Stromal cell of bone marrow (primary cell): ENCODE measurements around the gene MEG3.

ENCODE experiments used
- DNase-seq: peaks from one replicate; pipeline ENCODE4 v3.0.0-alpha.2; 2012; ENCODE audit warnings: low read depth

MEG3 gene

DNA sequence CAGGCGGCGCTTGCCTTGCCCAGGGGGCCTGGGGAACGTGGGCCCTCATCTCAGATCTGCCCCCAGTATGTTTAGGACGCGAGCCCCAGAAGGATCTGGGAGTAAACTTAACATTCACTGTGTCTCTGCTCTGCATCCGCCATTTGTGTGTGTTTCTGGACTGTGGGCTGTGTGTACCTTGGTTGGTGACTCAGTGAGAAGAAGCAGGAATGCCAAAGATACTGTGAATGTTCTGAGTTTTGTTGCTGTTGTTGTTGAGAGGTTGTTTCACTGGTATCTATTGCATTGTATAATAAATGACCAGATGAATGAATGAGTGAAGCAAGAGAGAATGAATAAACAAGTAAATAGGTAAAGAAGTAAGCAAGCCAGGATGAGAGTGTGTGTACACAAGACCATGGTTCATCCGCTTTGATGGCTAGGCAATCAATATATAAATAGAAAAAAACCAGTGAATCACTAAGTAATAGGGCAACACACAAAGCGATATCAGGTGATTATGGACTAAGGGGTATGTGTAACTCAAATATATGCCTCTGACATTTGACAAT is 20.5 kb downstream of the MEG3 start:
- no peak for DNase-seq

- DNase-seq = no peak
Measured at GRCh38 chr14:100849115-100849781, 23.3 kb downstream of the MEG3 start.

DNA sequence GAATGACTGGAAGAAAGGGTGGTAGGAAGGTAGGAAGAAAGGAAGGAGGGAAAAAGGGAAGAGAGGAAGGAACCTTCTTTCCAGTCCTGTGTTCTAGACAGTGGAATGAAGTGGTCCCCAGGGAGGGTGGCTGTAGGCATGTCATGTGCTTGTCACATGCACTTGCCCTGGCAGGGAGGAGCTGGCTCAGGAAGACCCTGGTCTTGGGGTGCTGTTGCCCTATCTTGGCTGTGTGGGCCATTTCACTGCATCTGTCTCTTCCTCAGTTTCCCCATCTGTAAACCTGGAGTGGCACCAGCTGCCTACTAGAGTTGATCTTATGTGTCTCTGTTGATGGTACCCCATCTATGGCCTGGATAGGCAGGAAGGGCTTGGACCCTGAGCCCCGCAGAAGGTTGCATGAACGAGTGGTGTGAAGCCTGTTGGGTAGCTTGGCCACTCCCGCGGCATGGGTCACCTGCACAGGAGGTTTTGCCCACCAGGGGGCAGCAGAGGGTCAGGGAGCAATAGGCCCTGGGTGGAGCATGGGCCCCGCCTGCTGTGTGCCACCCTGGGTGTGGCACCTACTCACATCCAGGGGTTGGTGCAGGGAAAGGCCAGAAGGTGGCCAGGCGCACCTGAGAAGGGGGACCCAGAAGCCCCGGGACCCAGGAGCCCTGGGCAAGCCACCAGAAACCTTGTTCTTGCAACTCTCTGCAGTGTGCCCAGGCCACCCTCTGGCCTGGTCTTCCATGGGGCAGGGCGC is 25.1 kb downstream of the MEG3 start:
- no peak for DNase-seq

- no peak for DNase-seq
Measured at GRCh38 chr14:100851586-100851916, 25.6 kb downstream of the MEG3 start.

- DNase-seq = no peak
Measured at GRCh38 chr14:100851946-100852620, 26.2 kb downstream of the MEG3 start.

DNA sequence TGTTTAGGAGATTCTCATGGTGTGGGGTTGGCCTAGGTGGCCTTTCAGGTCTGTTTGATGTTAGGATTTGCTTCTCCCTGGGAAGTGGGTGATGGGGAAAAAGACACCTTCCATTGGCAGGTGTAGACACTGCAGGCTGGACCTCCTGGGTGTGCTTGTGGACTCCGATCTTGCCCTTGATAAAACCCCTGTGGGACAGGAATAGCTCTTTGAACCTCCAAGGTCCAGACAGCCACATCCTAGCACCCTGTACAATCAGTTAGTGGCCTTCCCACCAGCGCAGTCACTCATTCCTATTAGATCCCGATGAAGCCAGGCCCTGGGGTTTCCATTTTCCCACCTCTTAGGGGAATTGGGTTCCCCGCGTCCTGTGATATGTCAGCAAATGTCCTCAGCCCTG is 28.5 kb downstream of the MEG3 start:
- no peak for DNase-seq

- no peak for DNase-seq
Measured at GRCh38 chr14:100855256-100855930, 29.5 kb downstream of the MEG3 start.

GRCh38 chr14:100856056-100856950 is 30.4 kb downstream of the MEG3 start:
- DNase-seq = no peak

GRCh38 chr14:100857233-100857922 is 31.5 kb downstream of the MEG3 start:
- no peak for DNase-seq

DNA sequence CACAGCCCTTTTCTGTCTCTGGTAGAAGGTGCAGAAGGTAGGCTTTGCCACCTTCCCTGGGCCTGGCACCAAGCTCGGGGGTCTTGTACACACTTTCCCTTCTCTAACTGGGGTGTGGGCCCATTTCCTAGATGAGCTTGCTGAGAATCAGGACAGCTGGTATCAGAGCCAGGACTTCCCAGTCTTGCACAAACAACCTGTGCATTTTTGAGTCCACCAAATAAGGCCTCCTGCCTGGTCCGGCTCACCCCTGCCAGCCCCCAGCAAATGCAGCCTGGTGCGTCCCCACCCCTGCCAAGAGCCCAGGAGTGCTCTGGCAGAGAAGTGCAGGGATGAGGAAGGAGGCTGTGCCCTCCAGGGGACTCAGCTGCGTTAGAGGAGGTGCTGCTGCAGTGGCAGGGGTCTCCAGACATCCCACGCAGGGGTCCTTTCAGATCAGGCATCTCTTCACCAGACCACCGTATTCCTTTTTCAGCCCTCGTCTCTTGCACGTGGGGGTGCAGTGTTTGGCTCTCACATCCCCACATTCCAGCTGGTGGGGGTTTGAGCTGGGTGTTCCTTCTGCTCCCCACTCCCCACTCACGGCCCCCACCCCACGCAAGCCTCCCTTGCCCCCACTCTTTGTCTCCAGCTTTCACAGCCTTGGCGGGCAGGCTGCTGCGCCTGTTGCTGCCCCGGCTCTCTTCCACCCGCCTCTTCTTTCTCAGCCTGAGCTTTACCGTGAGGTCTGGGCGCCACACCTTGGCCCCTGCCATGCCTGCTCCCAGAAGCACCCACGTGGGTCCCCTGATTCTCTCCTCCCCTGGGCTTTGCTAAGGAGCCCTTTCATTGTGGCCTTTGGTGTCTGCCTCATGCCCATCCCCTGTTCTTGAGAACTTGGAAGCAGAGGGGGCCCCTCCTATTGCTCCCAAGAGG is 32.3 kb downstream of the MEG3 start:
- no peak for DNase-seq

DNA sequence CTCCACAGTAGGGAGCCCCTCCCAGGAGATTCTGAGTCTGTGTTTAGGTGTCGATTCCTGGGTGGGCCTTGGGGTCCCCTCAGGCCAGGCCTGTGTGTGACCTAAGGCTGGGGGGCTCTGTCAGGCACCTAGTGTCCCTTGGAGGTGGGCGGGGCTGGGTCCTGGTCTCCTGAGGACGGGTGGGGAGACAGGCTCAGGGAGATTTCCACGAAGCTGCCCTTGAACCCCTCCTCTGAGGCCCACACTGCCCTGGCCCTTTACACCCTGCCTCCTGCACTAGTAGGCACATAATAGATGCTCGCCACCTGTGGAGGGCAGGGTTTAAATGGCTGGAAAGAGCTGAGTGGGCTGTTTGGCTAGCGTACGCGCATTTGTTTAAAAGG is 32.9 kb downstream of the MEG3 start:
- DNase-seq = no peak

GRCh38 chr14:100859781-100860180 is 33.9 kb downstream of the MEG3 start:
- DNase-seq = no peak

DNA sequence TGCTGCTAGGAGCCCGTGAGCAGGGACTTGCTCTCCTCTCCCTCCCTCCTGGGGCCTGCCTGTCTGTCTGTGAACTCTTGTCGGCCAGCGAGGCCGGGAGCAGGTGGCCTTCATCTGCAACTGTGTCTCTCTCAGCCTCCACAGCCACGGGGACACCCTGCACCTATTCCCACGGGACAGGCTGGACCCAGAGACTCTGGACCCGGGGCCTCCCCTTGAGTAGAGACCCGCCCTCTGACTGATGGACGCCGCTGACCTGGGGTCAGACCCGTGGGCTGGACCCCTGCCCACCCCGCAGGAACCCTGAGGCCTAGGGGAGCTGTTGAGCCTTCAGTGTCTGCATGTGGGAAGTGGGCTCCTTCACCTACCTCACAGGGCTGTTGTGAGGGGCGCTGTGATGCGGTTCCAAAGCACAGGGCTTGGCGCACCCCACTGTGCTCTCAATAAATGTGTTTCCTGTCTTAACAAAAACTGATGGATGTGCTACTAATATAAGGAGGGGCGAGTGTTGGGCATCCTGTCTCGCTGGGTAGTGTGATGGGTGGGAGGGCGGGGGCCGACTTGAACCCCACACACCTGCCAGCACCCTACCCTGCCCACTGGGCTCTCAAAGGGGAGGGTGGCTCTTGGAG is 34.8 kb downstream of the MEG3 start:
- DNase-seq = no peak

DNA sequence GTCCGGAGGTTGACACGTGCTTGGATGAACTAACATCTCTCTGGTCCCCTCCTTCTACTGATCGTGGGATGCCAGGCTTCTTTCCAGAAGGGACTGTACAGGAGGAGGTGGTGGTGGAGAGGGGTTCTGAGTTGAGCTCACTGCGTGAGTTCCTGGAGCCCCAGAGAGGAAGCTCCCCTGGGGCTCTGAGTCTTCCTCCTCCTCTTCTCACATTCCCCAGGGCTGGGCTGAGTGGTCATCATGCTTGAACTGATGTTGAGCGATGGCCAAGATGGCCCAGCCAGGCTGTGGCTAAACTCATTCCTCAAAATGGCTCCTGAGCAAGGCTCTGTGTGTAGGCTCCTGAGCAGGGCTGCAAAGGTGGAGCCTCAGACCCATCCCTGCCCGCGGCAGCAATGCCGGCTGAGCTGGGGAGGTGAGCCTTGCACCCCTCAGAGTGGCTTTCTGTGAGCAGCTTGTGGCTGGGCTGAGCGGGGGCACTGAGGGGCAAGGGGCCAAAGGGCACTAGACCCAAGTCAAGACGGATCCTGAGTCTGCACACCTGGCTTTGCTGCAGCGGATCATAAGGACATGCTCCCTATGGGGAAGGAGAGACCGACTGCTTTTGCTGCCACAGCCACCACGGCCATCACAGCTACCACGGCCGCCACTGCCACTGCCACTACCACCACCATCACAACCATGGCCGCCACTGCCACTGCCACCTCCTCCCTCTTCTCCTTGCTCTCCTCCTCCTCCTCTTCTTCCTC is 35.4 kb downstream of the MEG3 start:
- no peak for DNase-seq

DNA sequence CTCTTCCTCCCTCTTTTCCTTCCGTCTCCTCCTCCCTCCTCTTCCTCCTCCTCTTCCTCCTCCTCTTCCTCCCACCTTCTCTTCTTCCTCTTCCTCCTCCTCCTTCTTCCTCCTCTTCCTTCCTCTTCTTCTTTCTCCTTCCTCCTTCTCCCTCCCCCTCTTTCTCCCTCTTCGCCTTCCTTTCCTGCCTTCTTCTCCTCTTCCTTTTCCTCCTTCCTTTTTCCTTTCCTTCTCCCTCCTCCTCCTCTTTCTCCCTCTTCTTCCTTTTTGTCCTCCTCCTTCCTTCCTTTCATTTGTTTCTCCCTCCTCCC is 36.0 kb downstream of the MEG3 start:
- no peak for DNase-seq

- no peak for DNase-seq
Measured at GRCh38 chr14:100862277-100862676, 36.4 kb downstream of the MEG3 start.

DNA sequence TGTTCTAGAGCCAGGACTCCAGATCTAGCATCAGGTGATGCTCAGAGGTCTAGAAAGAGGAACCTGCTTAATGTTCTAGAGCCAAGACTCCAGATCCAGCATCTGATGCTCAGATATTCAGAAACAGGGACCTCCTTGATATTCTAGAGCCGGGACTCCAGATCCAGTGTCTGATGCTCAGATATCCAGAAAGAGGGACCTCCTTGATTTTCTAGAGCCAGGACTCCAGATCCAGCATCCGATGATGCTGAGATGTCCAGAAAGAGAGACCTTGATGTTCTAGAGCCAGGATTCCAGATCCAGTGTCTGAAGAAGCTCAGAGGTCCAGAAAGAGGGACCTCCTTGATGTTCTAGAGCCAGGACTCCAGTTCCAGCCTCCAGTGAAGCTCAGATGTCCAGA is 36.9 kb downstream of the MEG3 start:
- no peak for DNase-seq

DNA sequence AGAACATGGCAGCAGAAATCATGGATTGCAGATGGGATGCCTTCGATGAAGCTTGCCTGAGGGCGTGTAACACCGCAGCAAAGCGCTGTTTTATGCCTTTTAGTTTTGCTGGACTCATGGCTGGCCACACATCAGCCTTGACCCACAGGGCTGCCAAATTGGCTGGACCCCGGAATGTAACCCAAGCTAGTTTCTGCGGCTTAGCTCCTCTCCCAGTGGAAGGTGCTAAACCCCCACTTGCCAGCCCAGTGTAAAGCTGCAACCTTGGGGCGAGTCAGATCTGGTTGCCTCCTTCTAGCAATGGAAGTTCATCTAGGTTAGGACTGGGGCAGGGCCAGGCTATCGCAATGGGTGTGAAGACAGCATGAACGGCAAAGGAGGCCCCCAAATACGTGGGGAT is 38.3 kb downstream of the MEG3 start:
- DNase-seq = no peak
